Measurements from ENCODE around the gene MRPS23. TPM values are rescaled to one million over a fixed set of nuclear protein-coding genes. Genes with fewer than 3 reads are reported as not detected.

Gene MRPS23
- total and polyA plus RNA-seq, 2 of the 13 experiments (the other 11 are each of a cell fraction or from before 2014, with no cell fraction given), result 63.2 to 181 TPM

DNA sequence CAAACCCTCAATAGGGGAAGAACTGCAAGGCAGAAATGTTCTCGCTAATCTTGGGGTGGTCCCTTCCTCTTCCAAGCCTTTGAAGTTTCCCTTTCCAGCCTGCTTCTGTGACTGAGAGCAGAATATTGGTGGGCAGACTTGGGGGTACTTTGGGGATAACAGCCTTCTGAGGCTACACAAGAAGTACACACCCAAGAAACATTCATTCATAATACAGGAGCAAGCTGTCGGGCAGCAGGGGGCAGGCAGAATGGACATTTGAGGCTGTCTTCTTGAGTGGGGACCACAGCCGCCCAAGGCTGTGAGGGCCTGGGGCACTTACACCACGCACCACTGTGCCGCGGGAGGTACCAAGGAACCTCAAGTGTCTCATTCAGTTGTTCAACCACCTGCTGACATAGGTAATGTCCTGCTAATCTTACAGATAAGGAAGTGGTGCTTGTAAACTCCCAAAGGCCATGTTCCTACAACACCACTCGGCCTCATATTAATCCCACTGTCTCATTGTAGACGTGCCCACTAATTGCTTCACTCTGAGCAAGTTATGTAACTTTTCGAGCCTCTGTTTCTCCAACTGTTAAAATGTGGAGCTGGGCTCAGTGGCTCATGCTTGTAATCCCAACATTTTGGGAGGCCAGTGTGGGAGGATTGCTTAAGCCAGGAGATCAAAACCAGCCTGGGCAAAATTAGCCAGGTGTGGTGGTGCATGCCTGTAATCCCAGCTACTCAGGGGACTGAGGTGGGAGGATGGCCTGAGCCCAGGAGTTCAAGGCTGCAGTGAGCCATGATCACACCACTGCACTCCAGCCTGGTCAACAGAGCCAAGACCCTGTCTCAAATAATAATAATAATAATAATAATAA is 2.5 kb upstream of the MRPS23 start (continued):
- TF ChIP-seq, protein P1, sequence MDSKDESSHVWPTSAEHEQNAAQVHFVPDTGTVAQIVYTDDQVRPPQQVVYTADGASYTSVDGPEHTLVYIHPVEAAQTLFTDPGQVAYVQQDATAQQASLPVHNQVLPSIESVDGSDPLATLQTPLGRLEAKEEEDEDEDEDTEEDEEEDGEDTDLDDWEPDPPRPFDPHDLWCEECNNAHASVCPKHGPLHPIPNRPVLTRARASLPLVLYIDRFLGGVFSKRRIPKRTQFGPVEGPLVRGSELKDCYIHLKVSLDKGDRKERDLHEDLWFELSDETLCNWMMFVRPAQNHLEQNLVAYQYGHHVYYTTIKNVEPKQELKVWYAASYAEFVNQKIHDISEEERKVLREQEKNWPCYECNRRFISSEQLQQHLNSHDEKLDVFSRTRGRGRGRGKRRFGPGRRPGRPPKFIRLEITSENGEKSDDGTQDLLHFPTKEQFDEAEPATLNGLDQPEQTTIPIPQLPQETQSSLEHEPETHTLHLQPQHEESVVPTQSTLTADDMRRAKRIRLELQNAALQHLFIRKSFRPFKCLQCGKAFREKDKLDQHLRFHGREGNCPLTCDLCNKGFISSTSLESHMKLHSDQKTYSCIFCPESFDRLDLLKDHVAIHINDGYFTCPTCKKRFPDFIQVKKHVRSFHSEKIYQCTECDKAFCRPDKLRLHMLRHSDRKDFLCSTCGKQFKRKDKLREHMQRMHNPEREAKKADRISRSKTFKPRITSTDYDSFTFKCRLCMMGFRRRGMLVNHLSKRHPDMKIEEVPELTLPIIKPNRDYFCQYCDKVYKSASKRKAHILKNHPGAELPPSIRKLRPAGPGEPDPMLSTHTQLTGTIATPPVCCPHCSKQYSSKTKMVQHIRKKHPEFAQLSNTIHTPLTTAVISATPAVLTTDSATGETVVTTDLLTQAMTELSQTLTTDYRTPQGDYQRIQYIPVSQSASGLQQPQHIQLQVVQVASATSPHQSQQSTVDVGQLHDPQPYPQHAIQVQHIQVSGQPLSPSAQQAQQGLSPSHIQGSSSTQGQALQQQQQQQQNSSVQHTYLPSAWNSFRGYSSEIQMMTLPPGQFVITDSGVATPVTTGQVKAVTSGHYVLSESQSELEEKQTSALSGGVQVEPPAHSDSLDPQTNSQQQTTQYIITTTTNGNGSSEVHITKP (CRISPR knock-in tag; IDR thresholded peaks at IDR 0.05; ENCODE audit: low read depth), result peak; percentile 53; the same call in 1 of the 2 replicates
- 0 out of 2 replicates have a peak, but pooled peaks have one; percentile 15 for TF ChIP-seq HOXA9 (CRISPR knock-in tag; IDR thresholded peaks at IDR 0.05; ENCODE audit: borderline replicate concordance)
- TF ChIP-seq ZNF3 (CRISPR knock-in tag; IDR thresholded peaks at IDR 0.05), result no peak
- TF ChIP-seq MTF2 (CRISPR knock-in tag; IDR thresholded peaks at IDR 0.05; ENCODE audit: borderline replicate concordance), result no peak
- no peak for TF ChIP-seq ZNF629 (CRISPR knock-in tag; conservative IDR thresholded peaks at IDR 0.05)
- peak; percentile 19; the same call in 1 of the 2 replicates for TF ChIP-seq MTA1 (CRISPR knock-in tag; IDR thresholded peaks at IDR 0.05; ENCODE audit: borderline replicate concordance)
- no peak for TF ChIP-seq ATM (IDR thresholded peaks at IDR 0.05; ENCODE audit: borderline replicate concordance)
- TF ChIP-seq STAT5B (CRISPR knock-in tag; IDR thresholded peaks at IDR 0.05), result no peak
- 0 out of 4 replicates have a peak, but pooled peaks of 1 of the 2 experiments have one; percentile 35 for TF ChIP-seq HMGXB4 (CRISPR knock-in tag; IDR thresholded peaks at IDR 0.05; ENCODE audit: borderline replicate concordance in 1 of 2, low read depth in 1 of 2)
- 0 out of 2 replicates have a peak, but pooled peaks have one; percentile 8 for TF ChIP-seq ZNF350 (CRISPR knock-in tag; IDR thresholded peaks at IDR 0.05; ENCODE audit: borderline replicate concordance, low read depth)
- no peak for TF ChIP-seq ZNF382 (CRISPR knock-in tag; IDR thresholded peaks at IDR 0.05; ENCODE audit: borderline replicate concordance)
- no peak for TF ChIP-seq ZNF580 (CRISPR knock-in tag; IDR thresholded peaks at IDR 0.05; ENCODE audit: borderline replicate concordance, low read depth)
- 0 out of 2 replicates have a peak, but pooled peaks have one; percentile 16 for TF ChIP-seq HDAC2 (CRISPR knock-in tag; IDR thresholded peaks at IDR 0.05)
- no peak for TF ChIP-seq ISX (CRISPR knock-in tag; conservative IDR thresholded peaks at IDR 0.05)
- TF ChIP-seq ZNF44 (CRISPR knock-in tag; IDR thresholded peaks at IDR 0.05), result peak; percentile 71; the same call in 1 of the 2 replicates
- TF ChIP-seq AGO1 (IDR thresholded peaks at IDR 0.05; ENCODE audit: low read depth, low read length, poor library complexity, severe bottlenecking), result no peak
- TF ChIP-seq TBX2 (CRISPR knock-in tag; IDR thresholded peaks at IDR 0.05; ENCODE audit: borderline replicate concordance), result peak; percentile 49; the same call in 1 of the 2 replicates
- TF ChIP-seq ZNF766 (CRISPR knock-in tag; IDR thresholded peaks at IDR 0.05; ENCODE audit: borderline replicate concordance), result no peak
- 0 out of 2 replicates have a peak, but pooled peaks have one; percentile 30 for TF ChIP-seq KDM2A (CRISPR knock-in tag; IDR thresholded peaks at IDR 0.05; ENCODE audit: borderline replicate concordance, low read depth)
- 0 out of 2 replicates have a peak, but pooled peaks have one; percentile 29 for TF ChIP-seq CC2D1A (CRISPR knock-in tag; IDR thresholded peaks at IDR 0.05)
- TF ChIP-seq TEAD3 (CRISPR knock-in tag; optimal IDR thresholded peaks at IDR 0.05; ENCODE audit: borderline replicate concordance), result peak; percentile 23
- 0 out of 2 replicates have a peak, but pooled peaks have one; percentile 23 for TF ChIP-seq THAP7 (CRISPR knock-in tag; IDR thresholded peaks at IDR 0.05)

All from HepG2 (cell line).